ENCODE data around the gene BTG2.

Gene BTG2

DNA sequence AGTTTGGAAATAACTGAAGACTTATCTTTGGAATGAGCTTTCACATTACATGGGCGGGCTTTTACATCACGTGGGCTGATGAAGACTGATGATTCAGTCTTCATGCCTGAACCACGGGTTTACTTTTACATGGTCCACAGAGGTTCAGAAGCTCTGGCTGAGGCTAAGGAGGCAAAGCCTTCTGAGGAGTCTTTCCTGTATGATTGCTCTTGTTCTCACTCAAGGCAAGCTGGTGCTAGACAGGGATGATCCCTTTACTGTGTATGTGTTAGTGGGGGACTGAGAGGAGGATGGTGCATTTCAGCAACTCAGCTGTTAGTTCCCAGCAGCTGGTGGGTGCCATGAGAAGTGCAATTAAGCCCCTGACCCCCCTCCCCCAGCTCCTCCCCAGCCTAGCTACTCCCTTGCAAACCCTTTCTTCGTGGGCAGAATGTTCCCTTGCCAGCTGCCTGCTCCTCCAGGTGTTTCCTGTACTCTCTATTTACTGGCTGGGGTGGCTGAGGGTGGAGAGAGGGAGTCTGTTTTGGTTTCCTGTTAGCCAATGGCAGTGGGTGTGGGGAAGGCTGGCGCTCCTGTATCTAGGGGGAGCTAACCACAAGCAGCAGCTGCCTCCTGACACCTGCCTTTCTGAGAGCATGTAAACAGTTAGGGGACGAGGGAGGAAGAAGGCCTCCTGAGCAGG lies 15.4 kb downstream of the BTG2 start:
- no peak for DNase-seq (ENCODE audit: extremely low read depth, low read depth)
- TF ChIP-seq, protein P1, sequence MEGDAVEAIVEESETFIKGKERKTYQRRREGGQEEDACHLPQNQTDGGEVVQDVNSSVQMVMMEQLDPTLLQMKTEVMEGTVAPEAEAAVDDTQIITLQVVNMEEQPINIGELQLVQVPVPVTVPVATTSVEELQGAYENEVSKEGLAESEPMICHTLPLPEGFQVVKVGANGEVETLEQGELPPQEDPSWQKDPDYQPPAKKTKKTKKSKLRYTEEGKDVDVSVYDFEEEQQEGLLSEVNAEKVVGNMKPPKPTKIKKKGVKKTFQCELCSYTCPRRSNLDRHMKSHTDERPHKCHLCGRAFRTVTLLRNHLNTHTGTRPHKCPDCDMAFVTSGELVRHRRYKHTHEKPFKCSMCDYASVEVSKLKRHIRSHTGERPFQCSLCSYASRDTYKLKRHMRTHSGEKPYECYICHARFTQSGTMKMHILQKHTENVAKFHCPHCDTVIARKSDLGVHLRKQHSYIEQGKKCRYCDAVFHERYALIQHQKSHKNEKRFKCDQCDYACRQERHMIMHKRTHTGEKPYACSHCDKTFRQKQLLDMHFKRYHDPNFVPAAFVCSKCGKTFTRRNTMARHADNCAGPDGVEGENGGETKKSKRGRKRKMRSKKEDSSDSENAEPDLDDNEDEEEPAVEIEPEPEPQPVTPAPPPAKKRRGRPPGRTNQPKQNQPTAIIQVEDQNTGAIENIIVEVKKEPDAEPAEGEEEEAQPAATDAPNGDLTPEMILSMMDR (IDR thresholded peaks at IDR 0.05; ENCODE audit: low read depth, low read length, missing control alignments) = no peak
- H3K4me3 ChIP-seq (replicated peaks; ENCODE audit: low read depth, low read length) = no peak overlapping the region

DNA sequence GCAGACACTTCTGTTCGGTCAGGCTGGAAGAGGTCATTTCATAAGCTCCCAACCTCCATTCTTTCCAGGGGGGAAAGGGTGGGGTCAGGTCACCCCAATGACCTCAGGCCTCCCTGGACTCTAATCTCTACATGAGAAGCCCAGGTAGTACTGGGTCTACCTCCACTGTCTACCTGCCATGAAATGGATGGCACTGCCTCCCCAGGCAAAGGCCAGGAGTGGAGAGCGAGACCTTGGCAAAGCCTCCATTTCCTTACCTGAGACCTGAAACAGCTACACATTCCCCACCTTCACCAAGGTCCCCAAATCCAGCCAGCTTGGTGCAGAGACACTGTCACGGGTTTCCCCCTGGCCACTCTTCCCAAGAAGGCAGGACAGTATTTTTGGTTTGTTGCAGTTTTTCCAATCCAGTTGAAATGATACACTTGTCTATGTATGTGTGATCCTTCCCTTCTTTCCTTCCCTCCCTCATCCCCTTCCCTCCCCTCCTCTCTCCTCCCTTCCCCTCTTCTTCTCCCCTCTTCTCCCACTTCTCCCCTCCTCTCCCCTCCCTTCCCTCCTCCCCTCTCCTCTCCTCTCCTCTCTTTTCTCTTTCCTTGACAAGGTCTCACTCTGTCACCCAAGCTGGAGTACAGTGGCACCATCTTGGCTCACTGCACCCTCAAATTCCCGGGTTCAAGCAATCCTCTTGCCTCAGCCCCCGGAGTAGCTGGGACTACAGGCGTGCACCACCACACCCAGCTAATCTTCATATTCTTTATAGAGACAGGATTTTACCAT lies 16.1 kb downstream of the BTG2 start:
- no peak for DNase-seq (ENCODE audit: extremely low read depth, low read depth)
- no peak overlapping the region for H3K4me3 ChIP-seq (replicated peaks; ENCODE audit: low read depth, low read length)
- TF ChIP-seq, protein P1 (IDR thresholded peaks at IDR 0.05; ENCODE audit: low read depth, low read length, missing control alignments) = no peak

DNA sequence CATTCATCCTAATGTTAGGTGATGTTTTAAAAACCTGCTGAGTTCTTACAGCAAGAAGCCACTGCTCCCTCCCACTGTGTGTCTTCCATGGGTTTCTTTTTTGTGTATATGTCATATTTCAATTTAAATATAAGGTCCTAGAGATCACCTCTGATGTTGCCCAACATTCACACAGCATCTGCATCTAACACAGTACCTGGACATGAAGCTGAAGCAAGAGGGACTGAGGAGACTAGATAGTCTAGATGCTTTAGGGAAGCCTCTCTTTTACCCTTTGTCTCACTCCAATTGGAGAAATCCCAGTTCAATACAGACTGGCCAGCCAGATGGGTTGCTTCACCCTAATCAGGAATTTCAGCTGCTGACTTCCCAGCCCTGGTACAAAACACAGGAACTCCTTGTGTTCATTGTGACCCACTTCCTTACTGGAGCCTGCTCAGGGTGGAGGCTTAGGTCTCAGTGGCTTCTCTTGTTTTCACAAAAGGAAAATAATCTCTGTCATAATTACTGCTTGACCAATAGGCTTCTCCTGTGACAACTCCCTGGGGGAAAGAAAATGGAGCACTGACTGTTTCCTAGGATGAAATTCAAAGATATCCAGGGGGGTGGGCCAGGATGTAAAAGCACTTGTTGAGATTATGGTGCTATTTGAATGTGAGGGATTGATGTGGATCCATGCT lies 17.3 kb downstream of the BTG2 start:
- H3K4me3 ChIP-seq (replicated peaks; ENCODE audit: low read depth, low read length) = no peak overlapping the region
- TF ChIP-seq, protein P1 (IDR thresholded peaks at IDR 0.05; ENCODE audit: low read depth, low read length, missing control alignments) = no peak
- DNase-seq (ENCODE audit: extremely low read depth, low read depth) = no peak

DNA sequence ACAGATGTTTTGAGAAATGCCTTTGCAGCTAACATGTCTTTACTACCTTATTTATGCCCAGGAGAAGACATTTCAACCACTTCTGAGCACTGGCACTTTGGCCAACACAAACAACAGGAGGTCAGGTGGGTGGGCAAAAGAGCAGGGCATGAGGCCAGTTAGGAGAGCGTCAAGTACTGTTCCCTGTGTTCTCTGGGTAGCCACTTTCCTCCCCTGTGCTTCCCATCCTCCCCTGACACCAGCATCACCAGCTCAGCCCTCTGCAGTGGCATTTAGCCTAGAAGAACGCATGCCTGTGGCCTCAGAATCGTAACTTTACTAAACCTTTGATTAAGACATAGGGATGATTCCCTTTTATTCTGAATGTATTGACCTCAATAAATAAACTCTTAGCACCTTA lies 18.3 kb downstream of the BTG2 start:
- H3K4me3 ChIP-seq (replicated peaks; ENCODE audit: low read depth, low read length) = no peak overlapping the region
- DNase-seq (ENCODE audit: extremely low read depth, low read depth) = no peak
- TF ChIP-seq, protein P1 (IDR thresholded peaks at IDR 0.05; ENCODE audit: low read depth, low read length, missing control alignments) = no peak

DNA sequence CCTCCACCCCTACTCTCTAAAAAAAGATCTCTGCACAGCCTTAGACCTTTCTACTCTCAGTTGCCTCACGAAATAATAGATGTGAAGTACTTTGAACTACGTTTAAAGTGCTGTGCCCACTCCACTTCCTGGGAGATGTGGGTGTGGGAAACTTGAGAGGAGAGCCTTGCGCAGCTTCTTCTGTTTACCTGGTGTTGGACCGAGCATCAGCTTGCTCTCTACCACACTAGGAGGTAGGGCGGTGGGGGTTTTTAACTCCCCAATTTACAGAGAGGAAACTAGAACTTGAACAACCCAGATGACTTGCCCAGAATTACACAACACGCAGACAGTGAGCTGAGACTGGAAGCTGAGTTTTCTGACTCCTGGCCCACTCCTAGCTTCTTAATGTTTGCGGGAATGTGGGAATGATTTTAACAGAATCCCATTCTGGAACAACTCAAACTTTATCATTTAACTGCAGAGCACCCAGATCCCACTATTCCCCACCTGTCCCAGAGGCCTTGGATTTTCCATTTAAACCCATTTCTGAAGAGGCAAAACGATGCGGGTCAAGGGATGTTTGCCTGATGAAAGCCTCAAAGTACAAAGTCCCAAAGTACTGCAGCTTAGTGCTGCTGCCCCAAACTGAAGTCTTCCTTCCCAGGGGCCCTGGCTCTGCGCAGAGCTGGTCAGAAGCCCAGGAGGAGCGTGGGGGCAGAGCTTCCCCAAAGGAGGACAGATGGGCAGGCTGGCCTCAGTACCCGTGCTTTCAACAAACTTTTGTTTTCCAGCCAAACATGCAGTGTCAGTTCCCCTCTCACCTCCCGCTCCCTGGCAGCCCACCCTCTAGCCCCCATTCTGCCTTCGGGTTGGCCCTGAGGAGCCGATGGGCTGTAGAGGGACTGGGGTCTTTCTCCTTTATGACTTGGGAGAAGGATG lies 19.0 kb downstream of the BTG2 start:
- DNase-seq (ENCODE audit: extremely low read depth, low read depth) = no peak
- TF ChIP-seq, protein P1 (IDR thresholded peaks at IDR 0.05; ENCODE audit: low read depth, low read length, missing control alignments) = no peak
- no peak overlapping the region for H3K4me3 ChIP-seq (replicated peaks; ENCODE audit: low read depth, low read length)

DNA sequence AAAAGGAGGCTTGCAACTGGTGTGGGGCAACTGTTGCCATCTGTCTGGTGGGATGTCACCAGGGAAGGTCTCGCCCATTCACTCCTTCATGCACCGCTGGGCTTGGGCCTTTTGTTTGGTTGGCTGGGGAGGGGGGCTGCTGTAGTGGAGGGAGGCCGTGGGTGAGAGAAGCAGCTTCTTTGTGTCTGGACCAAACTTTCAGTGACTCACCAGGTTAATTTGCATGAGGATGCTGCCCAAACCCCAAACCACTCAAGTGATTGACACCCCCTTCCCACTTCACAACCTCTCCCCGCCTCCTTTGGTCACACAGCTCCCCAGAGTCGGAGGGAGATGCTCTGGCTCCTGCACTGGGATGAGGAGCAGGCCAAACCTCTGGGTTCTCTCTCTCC lies 19.7 kb downstream of the BTG2 start:
- H3K4me3 ChIP-seq (replicated peaks; ENCODE audit: low read depth, low read length) = no peak overlapping the region
- no peak for DNase-seq (ENCODE audit: extremely low read depth, low read depth)
- TF ChIP-seq, protein P1 (IDR thresholded peaks at IDR 0.05; ENCODE audit: low read depth, low read length, missing control alignments) = no peak
